Ecto neural progenitor cell (in vitro differentiated cells): ENCODE measurements around the gene PSAP.

ENCODE experiments used
- DNase-seq: peaks from one replicate; pipeline ENCODE4 v3.0.0-alpha.2; 2018; ENCODE audit warnings: low spot score

Gene PSAP

DNA sequence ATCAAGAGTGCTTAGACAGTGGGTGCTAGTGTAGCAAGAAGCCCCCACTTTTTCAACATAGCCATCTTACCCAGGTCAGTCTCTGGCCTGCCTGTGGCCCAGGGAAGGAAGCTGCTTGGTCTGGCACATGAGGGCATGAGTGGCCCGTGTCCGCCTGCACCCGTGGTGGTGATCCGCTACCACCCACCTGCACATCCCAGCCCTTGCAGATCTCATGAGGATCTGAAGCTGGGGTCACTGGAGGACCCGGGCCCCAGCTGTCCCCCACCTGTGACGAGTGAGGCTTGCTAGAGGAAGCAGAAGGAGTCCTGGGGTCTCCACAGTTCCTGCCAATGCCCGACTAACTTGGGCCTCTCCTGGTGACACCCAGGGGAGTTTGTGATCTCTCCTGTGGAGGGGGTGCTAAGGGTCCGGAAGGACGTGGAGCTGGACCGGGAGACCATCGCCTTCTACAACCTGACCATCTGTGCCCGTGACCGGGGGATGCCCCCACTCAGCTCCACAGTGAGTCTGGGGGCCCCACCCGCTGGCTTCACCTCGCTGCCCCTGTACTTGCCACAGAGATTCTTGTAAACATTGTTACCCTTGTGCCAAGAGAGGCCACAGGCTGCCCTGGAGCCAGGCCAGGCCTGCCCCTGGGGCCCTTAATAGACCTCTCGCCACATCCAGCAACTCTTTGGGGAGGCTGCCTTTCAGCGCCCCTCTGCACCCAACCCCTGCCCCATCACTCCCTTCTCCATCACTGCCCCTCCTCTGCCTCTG, 67.0 kb downstream of the PSAP start:
- no peak for DNase-seq

DNA sequence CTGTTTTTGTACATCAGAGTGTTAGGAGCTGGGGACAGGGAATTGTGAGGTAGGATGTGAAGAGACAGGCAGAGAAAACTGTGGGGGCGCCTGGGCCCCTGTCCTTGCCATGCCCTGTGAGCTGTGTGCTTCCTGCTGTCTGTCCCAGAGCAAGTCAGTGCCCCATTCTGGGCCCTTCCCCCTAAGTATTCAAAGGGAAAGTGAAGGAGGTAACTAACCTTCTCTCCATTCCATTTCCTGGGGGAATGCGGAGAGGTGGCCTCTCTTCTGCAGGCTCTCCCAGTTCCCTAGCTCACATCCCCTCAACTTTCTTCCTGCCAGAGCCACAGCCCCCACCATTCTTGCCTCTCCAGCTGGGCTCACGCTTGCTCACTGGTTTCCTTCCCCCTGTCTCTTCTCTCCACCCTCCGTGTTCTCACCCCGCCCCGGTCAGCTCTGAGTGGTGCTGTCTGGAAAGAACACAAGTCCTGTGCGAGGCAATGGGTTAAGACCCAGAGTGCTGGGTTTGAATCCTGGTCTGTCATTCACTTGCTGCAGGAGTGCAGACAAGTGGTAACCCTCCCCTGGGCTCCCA, 68.0 kb downstream of the PSAP start:
- no peak for DNase-seq

GRCh38 chr10:71782221-71782916, 68.7 kb downstream of the PSAP start:
- no peak for DNase-seq

- no peak for DNase-seq
Measured at GRCh38 chr10:71780719-71781118, 70.3 kb downstream of the PSAP start.

DNA sequence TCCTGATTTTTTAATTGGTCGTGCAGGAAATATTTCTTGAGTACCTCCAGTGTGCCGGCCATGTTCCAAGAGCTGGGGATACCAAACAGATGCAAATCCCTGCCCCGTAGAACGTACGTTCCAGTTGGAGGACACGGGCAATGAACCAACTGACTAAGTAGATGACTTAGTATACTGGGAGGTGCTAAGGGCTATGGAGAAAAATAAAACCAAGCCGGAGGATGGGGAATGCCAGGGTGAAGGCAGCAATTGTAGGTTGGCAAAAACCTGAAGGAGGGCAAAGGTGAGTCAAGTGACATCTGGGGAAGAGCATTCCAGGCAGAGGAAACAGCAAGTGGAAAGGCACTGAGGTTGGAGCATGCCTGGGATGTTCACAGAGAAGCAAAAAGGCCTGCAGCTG, 70.9 kb downstream of the PSAP start:
- DNase-seq: no peak

DNA sequence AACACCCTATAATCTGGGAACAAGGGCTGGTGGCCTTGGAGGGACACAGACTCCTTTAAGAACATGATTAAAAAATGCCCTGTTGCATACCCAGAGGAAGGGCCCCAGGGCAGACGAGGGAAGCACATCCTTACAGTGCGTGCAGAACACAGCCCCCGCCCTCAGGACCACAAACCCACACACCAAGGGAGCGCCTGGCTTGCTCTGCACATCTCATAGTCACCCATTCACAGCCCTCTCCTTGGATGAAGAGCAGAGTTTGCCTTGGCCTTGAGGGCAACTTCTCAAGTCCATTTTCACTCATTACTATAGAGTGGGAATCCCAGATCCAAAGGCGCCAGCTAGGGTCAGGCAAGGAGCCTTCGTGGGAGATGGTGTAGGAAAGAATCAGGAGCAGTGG, 71.4 kb downstream of the PSAP start:
- no peak for DNase-seq

GRCh38 chr10:71778071-71778825, 72.8 kb downstream of the PSAP start:
- DNase-seq: no peak

DNA sequence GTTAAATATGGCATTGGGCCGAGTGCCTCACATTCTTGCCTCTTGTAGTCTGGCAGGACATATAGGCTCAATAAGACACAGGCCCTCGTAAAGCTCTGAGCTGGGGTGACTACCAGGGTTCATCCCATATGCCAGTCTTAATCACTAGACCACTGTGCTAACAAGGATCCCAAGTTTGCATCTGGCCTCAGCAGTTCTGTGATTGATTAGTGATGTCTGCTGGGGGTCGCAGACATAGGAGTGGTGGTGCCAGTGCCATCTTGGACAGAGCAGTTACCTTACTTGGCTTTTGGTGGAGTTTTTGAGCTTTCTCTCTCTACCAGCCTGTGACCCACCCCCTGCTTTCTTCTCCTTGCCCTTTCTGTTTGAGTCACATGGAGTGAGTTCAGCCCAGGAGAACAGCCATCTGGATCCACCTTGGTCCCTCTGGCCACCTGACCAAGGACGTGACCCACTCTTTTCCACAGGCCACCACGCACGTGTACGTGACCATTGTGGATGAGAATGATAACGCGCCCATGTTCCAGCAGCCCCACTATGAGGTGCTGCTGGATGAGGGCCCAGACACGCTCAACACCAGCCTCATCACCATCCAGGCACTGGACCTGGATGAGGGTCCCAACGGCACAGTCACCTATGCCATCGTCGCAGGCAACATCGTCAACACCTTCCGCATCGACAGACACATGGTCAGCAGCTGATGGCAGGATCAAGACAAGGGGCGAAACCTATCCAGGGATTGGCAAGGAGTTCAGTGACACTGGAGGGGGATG, 73.7 kb downstream of the PSAP start:
- DNase-seq: no peak

DNA sequence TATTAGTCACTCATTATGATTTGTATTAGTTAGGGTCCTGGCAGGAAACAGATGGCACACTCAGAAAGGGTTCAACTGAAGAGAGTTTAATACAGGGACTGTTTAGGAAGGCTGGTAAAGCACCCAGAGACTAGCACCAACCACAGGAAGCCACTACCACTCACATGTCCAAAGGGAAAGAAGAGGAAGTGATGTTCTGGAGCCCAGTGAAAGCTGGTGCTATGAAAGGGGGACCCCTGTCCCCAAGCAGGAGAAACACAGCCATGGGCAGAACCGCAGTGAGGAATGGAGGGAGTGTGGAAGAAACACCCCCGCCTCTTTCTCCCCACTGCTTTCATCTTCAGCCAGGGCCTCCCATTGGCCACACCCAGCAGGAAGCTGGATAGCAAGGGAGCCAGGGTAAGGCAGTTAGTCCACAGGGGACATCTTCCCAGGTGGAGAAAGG, 74.5 kb downstream of the PSAP start:
- DNase-seq: no peak

DNA sequence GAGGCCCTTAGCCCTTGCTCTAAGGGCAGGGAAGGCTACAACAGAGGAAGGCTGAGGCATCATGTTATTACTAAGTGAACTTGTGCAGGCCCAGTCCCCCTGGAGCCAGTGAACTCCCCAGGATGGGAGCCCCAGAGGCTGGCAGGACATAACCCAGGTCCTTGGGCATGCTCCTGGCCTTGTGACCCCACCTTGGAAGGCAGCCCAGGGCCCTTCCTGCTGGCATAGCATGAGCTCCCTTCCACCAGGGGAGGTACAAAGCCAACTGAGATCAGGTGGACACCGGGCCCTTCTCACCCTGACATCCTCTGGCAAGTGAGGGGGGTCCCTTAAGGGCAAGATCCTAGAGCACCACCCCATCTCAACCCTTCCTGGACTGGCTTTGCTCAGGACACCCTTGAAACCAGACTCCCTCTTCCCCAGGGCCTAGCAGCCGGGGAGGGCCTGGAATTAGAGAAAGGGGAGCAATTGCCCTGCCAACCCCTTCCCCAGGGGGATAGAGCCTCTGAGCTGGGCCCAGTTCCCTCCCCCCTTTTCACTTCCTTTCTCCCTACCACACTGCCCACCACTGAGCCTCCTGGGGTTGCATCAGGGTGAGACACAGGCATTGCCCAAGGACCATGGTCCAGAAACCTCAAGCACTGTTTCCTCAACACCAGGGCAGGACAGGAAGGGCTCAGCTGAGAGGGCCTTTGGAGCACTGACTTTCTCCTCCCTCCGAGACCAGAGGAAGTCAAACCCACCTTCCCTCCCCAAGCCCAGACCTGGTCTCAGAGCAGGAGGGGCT, 75.9 kb downstream of the PSAP start:
- no peak for DNase-seq

- peak; percentile 93 for DNase-seq
Measured at GRCh38 chr10:71773221-71773971, 77.7 kb downstream of the PSAP start, which contains the start of gene VSIR. TSS of gene VSIR (minus strand) at chr10:71773520. CDS start at chr10:71773439, 81 bp downstream.

DNA sequence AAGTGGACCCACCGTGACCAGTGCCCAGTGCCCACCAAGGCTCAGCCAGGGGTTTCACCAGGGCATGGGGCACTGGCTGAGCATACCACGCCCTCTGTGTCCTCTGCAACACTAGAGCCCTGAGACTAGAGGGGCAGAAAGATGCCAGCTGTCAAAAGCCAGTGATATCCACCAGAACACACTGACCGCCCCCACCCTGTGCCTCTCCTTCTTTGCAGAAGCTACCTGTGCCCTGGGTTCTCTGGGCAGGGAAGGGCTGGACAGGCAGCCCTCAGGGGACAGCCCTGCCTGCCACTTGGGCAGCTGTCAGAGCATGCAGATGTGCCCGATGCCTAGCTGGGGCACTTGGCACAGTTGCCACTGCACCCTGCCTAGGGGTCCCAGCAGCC, 78.2 kb downstream of the PSAP start:
- DNase-seq: no peak

DNA sequence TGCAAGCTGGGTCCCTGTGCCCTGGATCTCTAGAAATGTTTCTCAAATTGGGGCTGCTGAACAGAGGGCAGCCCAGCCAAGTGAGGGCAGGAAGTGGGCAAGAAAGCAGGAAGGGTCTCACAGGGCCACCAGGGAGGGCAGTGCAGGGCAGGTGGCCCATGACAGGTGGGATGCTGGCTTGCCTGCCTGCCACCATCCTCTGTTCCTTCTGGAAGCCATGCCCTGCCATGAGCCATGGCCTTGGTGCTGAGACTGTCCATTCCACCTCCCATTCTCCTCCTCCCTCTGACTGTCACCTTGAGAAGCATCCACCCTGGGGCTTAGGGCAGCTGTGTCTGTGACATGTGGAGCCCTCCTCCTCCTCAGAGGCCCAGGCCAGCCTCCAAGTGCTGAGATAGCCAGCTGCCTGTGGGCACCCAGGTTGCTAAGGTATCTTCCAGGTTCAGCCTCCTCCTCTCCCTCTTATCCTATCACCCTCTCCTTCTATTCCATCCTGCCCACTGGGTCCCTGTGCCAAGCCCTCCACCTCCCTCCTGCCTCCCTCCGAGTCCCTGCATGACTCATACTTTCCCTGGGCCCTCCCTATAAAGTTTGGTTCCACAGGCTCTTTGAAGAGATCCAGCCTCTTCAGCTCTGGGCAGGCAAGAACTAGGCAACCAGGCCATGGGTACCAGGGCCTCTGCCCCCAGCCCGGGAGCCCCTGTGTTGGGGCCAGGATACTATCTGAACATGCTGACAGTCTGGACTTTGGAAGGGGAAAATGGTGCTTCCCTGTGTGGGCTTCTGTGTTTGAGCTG, 79.0 kb downstream of the PSAP start:
- DNase-seq: no peak

DNA sequence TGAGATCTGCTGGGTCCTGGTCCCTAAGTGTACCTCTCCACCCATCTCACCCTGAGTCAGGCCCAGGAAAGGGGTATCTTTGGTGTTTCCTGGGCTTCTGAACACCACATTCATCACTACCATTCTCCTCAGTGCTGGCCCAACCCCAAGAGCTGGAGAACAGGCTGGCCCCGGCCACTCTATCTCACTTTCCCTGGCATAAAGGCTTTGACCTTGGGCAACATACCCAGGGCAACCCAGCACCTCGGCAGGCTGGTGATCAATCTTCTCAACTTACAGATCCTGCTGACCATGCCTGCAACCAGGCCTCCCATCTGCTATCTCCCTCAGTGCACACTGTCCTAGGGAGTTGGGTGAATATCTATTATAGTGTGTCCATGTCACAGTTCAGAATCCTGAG, 79.8 kb downstream of the PSAP start:
- DNase-seq: no peak

DNA sequence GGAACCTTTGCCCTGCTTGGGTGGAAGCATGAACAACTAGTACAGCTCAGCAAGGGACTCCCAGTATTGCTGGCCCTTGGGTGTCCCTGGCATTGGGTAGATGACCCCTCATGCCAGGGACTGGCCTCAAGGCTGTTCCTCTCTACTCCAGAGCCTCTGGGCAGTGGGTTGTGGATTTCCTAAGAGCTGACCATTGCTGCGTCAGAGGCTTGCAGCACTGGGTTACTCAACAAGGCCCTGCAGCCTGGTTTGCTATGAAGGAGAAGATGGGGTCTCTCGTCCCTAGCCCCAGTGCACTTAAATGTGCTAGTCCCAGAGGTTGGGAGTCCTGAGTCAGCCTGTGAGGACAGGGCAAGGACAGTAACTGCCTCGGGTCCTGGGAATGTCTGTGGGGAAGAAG, 80.3 kb downstream of the PSAP start:
- DNase-seq: no peak

- no peak for DNase-seq
Measured at GRCh38 chr10:71770255-71770654, 80.8 kb downstream of the PSAP start.

- no peak for DNase-seq
Measured at GRCh38 chr10:71769279-71769823, 81.7 kb downstream of the PSAP start.

DNA sequence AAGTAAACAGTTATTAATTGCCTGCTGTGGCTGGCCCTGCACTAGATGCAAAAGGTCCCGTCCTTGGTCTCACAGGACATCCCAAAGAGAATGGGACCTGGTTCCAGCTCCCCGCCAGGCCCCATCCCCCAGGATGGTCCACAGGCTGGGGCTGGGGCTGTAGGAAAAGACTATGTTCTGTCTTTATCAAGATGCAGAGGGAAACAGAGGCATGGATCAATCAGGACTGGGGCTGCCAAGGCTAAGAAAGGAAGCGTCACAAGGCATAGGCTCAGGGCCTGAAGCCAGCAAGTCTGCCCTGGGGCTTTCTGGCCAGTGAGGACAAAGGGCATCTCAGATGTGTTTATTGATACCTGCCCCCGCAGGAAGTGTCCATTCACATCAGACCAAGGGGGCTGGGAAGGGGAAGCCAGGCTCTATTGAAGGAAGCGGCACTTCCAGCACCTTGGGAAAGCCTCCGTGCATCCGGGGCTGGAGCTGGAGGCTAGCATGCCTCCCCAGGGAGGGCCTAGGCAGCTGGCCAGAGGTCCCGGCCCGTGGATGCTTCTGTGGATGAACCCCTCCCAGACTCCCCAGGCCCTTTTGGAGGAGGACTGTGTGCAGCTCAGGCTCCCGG, 83.5 kb downstream of the PSAP start:
- DNase-seq: no peak
